A673 (cell line): Measurements from ENCODE around the gene MYT1.

Experiments used
- CTCF ChIP-seq: fragments of 300-800, 200-600 bp; sonication (generic); conservative IDR thresholded peaks from 2 replicates; pipeline ENCODE4 v1.5.1; 2017; ENCODE audit warnings: low read depth, mild to moderate bottlenecking, antibody characterized with exemption, low read length, moderate library complexity, mixed read lengths
- EZH2 ChIP-seq: fragments of 200-600 bp; sonication (generic); IDR thresholded peaks from 2 replicates; pipeline ENCODE4 v1.6.1; 2017; ENCODE audit warnings: borderline replicate concordance, low read depth, mild to moderate bottlenecking, mixed read lengths, antibody characterized with exemption, low read length; ENCODE audit not compliant: poor library complexity, severe bottlenecking

GRCh38 chr20:64154590-64155257 is 9.5 kb upstream of the MYT1 start:
- TF ChIP-seq CTCF (no peak), EZH2 (no peak)
